PC-3 (cell line): ENCODE data around the gene PTRH1.

ENCODE experiments used
- CTCF ChIP-seq: fragments of 300-600 bp; sonication (generic); conservative IDR thresholded peaks from 2 replicates; pipeline ENCODE4 v1.5.1; 2017; ENCODE audit warnings: antibody characterized with exemption, low read depth, mild to moderate bottlenecking, low read length
- EZH2 ChIP-seq: fragments of 300-600 bp; sonication (generic); IDR thresholded peaks from one replicate; pipeline ENCODE4 v1.6.1; 2017; ENCODE audit warnings: antibody characterized with exemption, mild to moderate bottlenecking, low read length; ENCODE audit not compliant: unreplicated experiment
- EZH2phosphoT487 ChIP-seq: fragments of 300-600 bp; sonication (generic); IDR thresholded peaks from 2 replicates; pipeline ENCODE4 v1.6.1; 2018; ENCODE audit warnings: mild to moderate bottlenecking, antibody characterized with exemption, low read length, borderline replicate concordance

GRCh38 chr9:127717766-127718165, 2.3 kb upstream of the PTRH1 start:
- no peak for TF ChIP-seq EZH2phosphoT487
- no peak for TF ChIP-seq EZH2
- no peak for TF ChIP-seq CTCF
